ENCODE results near the gene PEAK1.

The PEAK1 gene

DNA sequence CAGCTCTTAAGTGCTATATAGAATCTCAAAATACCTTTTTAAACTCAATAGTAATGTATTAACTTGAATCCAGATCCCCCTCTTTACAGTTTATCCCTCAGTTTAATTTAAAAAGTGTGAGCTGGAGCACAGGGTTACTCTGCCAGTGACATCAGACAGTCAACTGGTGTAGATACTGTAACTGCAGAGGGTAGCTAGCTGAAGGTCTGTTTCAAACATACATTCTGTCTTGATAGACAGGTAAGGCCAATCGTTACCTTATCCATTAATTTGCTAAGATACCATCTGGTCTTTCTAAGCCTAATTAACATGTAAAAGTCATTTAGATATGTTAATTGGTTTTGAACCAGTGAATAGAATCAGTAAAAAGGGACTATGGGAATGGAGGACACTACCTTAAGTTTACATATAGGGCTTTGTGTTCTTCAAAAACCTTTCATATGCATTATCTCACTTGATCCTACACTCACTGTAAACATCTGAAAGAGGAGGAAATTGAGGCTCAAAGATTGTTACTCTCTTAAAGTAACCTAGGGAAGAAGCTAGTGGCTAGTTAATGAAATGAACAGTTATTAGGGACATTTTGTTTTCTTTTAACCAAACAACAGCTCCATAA lies 289.5 kb downstream of the PEAK1 start:
- no peak overlapping the region for H3K27ac ChIP-seq

DNA sequence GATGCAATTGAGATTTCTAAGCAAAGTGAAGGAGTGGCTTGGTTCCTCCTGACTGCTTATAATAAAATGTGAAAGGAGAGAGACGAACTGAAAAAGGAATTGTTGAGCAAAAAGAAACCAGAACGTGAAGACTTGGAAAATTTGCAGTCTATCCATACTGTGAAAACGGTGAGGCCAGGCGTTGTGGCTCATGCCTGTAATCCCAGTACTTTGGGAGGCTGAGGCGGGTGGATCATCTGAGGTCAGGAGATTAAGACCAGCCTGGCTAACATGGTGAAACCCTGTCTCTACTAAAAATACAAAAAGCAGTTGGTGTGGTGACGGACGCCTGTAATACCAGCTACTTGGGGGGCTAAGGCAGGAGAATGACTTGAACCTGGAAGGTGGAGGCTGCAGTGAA lies 292.3 kb downstream of the PEAK1 start:
- H3K27ac ChIP-seq = no peak overlapping the region
- no peaks in the 10 kb centered on the region for H3K9me3 ChIP-seq
- H4K20me1 ChIP-seq = no peaks in the 10 kb centered on the region
- H3K4me3 ChIP-seq = no peak overlapping the region
- H3K4me1 ChIP-seq = 0 out of 2 replicates have a peak, but pooled peaks cover 2% of the 10 kb centered on the region
- no peaks in the 10 kb centered on the region for H3K27me3 ChIP-seq
- H3K9ac ChIP-seq = no peak overlapping the region
- no peaks in the 10 kb centered on the region for H3K36me3 ChIP-seq
- no peak overlapping the region for H3K4me2 ChIP-seq
- TF ChIP-seq Cebpa-rat (IDR thresholded peaks at IDR 0.05) = no peak

More for the DNA sequence above, 289.5 kb downstream of the PEAK1 start:
- no peak for TF ChIP-seq Cebpa-rat (IDR thresholded peaks at IDR 0.05)
- Histone ChIP-seq H3K27me3 (no peaks in the 10 kb centered on the region), H3K9me3 (no peaks in the 10 kb centered on the region), H3K4me1 (no peaks in the 10 kb centered on the region), H3K4me2 (no peak overlapping the region), H3K36me3 (peaks cover 7% of the 10 kb centered on the region; the same call in 1 of the 2 replicates), H3K4me3 (no peak overlapping the region), H3K9ac (no peak overlapping the region), H4K20me1 (no peaks in the 10 kb centered on the region)

DNA sequence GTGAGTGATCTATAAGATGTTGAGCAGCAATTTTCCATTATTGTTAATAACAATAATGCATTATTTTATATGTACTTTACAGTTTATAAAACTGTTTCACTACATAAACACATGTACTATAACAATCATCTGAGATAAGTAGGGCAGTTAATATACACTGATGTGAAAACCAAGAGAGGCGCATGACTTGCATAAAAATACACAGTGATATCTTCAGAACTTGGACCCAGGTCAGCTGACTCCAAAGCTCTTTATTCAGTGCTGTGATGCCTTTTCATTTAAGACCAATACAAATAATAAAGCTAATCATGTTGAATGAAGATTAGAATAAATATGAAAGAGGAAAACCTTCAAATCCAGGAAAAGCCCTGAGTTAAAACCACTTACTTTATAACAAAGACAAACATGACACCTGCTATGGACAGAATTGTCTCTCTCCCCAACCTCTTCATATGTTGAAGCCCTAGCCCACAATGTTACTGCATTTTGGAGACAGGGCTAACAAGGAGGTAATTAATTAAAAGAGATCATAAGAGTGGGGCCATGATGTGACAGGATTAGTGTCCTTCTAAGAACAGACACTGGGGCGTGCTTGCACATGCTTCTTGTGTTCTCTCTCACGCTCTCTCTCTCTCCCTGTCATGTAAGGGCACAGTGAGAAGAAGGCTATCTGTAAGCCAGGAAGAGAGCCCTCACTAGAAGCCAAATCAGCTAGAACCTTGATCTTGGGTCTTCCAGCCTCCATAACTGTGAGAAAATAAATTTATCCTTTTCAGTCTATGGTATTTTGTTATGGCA lies 293.2 kb downstream of the PEAK1 start:
- H3K4me1 ChIP-seq = 0 out of 2 replicates have a peak, but pooled peaks cover 5% of the 10 kb centered on the region
- no peak overlapping the region for H3K9ac ChIP-seq
- H3K4me3 ChIP-seq = no peak overlapping the region
- no peak for TF ChIP-seq Cebpa-rat (IDR thresholded peaks at IDR 0.05)
- no peaks in the 10 kb centered on the region for H3K27me3 ChIP-seq
- no peaks in the 10 kb centered on the region for H3K36me3 ChIP-seq
- H3K27ac ChIP-seq = no peak overlapping the region
- no peak overlapping the region for H3K4me2 ChIP-seq
- H3K9me3 ChIP-seq = no peaks in the 10 kb centered on the region
- no peaks in the 10 kb centered on the region for H4K20me1 ChIP-seq

DNA sequence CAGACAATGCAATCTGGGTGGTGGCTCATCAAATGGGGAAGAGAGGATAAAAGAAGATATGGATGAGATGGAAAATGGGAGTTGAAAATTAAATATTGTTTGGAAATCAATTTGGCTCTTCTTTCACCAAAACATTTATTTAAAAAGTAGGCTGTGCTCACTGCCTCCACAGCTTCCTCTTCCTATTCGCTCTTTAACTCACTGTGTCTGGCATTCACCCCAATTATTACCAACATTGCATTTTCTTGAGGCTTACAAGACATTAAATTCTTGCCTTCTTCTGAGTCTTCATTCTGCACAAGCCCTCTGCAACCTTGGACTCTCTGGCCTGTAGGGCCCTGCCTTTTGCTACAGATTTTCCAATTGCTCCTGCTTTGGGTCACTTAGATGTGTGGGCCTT lies 296.1 kb downstream of the PEAK1 start:
- no peak for TF ChIP-seq Cebpa-rat (IDR thresholded peaks at IDR 0.05)
- Histone ChIP-seq H3K36me3 (no peaks in the 10 kb centered on the region), H3K4me3 (no peak overlapping the region), H3K4me1 (0 out of 2 replicates have a peak, but pooled peaks cover 5% of the 10 kb centered on the region), H3K9me3 (no peaks in the 10 kb centered on the region), H3K9ac (no peak overlapping the region), H3K27me3 (no peaks in the 10 kb centered on the region), H3K27ac (no peak overlapping the region), H3K4me2 (no peak overlapping the region), H4K20me1 (no peaks in the 10 kb centered on the region)

DNA sequence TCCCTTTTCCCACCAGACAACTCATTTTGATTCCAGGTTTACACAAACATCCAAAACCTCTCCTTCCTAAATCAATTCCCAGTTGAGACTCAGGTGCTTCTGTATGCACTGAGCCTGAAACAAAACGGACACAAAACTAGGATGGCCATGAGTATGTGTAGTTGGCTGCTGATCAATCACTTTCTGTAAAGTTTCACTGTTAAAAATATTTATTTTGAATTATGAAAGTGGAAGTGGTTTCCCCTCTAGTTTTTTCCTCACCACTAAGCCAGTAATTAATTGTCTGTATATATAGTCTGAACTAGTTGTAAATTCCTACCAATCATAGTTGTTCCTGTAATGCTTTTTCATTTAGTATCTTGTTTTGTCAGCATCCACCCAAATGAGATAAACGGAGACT lies 297.3 kb downstream of the PEAK1 start:
- no peak overlapping the region for H3K27ac ChIP-seq
- H3K4me2 ChIP-seq = no peak overlapping the region
- no peaks in the 10 kb centered on the region for H3K36me3 ChIP-seq
- H4K20me1 ChIP-seq = no peaks in the 10 kb centered on the region
- no peaks in the 10 kb centered on the region for H3K9me3 ChIP-seq
- H3K4me1 ChIP-seq = 0 out of 2 replicates have a peak, but pooled peaks cover 5% of the 10 kb centered on the region
- H3K9ac ChIP-seq = no peak overlapping the region
- no peaks in the 10 kb centered on the region for H3K27me3 ChIP-seq
- TF ChIP-seq Cebpa-rat (IDR thresholded peaks at IDR 0.05) = no peak
- no peak overlapping the region for H3K4me3 ChIP-seq

DNA sequence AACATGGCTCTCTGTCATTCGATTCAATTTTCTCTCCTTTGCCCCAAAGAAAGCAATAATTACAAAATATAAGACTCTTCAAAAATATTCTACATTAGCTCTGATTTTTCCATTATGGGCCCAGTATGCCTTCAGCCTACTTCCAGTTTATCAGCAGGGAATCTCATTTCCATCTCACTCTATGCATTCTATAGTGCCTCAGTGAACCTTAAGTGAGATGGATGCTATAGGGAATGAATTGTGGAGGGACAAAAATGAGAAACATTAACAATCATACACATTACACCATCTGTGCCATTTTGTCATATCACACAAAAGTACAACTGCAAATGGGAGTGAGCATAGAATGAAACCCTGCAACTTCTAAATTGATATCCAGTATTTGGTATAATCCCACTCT lies 298.3 kb downstream of the PEAK1 start:
- H3K4me1 ChIP-seq = 0 out of 2 replicates have a peak, but pooled peaks cover 5% of the 10 kb centered on the region
- no peaks in the 10 kb centered on the region for H3K27me3 ChIP-seq
- H4K20me1 ChIP-seq = no peaks in the 10 kb centered on the region
- H3K4me3 ChIP-seq = no peak overlapping the region
- TF ChIP-seq Cebpa-rat (IDR thresholded peaks at IDR 0.05) = no peak
- no peak overlapping the region for H3K9ac ChIP-seq
- no peaks in the 10 kb centered on the region for H3K36me3 ChIP-seq
- no peak overlapping the region for H3K27ac ChIP-seq
- no peaks in the 10 kb centered on the region for H3K9me3 ChIP-seq
- no peak overlapping the region for H3K4me2 ChIP-seq

DNA sequence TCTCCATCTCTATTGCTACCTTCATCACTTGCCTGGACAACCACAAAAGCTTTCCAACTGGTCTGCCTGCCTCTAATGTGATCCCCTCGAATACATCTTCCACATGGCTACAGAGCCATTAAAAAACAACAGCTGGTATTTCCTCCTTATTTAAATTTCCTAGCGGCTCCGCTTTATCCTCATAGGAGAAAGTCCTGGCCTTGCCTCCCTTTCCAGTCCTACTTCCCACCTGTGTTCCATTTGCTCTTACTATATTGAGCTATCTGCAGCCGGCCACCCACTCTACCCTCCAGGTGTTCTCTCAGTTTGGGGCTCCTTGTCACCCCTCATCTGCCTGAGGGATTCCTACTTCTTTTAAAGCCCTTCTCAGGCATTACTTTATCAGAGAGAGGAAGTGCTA lies 299.3 kb downstream of the PEAK1 start:
- no peaks in the 10 kb centered on the region for H3K36me3 ChIP-seq
- no peaks in the 10 kb centered on the region for H3K9me3 ChIP-seq
- no peaks in the 10 kb centered on the region for H3K27me3 ChIP-seq
- no peak overlapping the region for H3K27ac ChIP-seq
- no peaks in the 10 kb centered on the region for H4K20me1 ChIP-seq
- no peak overlapping the region for H3K9ac ChIP-seq
- H3K4me2 ChIP-seq = no peak overlapping the region
- 0 out of 2 replicates have a peak, but pooled peaks cover 5% of the 10 kb centered on the region for H3K4me1 ChIP-seq
- no peak overlapping the region for H3K4me3 ChIP-seq
- no peak for TF ChIP-seq Cebpa-rat (IDR thresholded peaks at IDR 0.05)

DNA sequence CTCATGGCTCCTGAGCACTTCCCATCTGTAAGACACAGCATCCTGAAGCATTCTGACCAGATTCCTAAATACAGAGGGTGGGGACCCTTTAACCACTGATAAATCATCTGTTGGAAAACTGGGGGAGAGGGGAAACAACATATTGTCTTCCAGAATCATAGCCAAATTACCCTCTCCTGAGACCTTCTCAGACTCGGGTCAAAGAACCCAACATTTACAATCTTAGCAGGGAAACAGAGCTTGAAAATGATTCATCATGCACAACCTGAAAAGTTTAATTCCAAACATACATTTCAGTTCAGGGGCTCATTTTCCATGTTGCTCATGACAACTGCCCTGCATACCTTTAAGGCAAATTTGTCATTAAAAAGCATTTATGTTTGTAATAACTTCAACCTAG lies 300.5 kb downstream of the PEAK1 start:
- Histone ChIP-seq H3K36me3 (no peaks in the 10 kb centered on the region; the same call in 1 of the 2 replicates), H3K4me2 (no peak overlapping the region), H3K9ac (no peak overlapping the region), H3K4me3 (no peak overlapping the region), H3K27me3 (no peaks in the 10 kb centered on the region), H4K20me1 (no peaks in the 10 kb centered on the region), H3K9me3 (no peaks in the 10 kb centered on the region), H3K4me1 (0 out of 2 replicates have a peak, but pooled peaks cover 5% of the 10 kb centered on the region), H3K27ac (no peak overlapping the region)
- no peak for TF ChIP-seq Cebpa-rat (IDR thresholded peaks at IDR 0.05)

DNA sequence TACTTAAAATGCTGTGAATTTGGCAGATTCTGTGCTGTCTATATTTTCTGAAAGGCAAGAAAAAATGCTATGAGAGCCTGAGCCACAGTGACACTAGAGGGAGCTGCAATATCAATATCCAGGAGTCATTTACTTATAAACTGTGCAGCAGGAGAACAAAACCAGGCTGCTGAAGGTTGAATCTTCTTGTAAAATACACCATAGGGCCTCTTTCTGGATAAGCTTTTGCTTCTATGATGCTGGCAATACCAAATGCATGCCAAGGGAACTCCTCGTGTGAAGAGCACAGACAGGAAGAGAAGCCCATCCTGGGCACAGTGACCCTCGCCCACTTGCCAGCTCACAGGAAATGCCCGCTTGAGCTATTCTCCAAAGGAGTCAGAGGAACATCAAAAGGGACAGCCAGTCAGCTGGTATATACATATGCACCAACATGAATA lies 301.0 kb downstream of the PEAK1 start:
- Histone ChIP-seq H3K4me1 (0 out of 2 replicates have a peak, but pooled peaks cover 5% of the 10 kb centered on the region), H3K4me2 (peak overlapping the region; percentile 13; the same call in 1 of the 2 replicates), H3K4me3 (no peak overlapping the region), H3K9me3 (no peaks in the 10 kb centered on the region), H3K36me3 (no peaks in the 10 kb centered on the region; the same call in 1 of the 2 replicates), H4K20me1 (no peaks in the 10 kb centered on the region), H3K27ac (no peak overlapping the region), H3K9ac (no peak overlapping the region), H3K27me3 (no peaks in the 10 kb centered on the region)
- no peak for TF ChIP-seq Cebpa-rat (IDR thresholded peaks at IDR 0.05)

DNA sequence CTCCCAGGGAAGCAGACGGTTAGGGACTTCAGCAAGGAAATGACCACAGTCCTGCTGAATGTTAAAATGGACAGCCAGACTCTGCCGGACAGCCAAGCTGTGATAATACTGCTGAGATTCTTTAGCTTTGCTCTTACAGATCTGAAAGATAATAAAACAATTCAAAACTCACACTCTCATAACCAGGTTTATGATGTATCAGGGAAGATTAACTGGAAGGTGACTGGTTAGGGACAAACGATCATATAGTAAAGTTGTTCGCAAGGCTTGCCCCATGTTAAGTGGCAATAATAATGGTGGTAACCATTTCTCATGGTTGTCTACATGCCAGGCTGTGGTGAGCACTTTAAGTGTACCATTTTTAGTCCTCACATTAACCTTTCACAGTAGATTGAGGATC lies 304.7 kb downstream of the PEAK1 start:
- no peaks in the 10 kb centered on the region for H4K20me1 ChIP-seq
- no peak for TF ChIP-seq Cebpa-rat (IDR thresholded peaks at IDR 0.05)
- H3K9me3 ChIP-seq = no peaks in the 10 kb centered on the region
- no peak overlapping the region for H3K4me3 ChIP-seq
- H3K36me3 ChIP-seq = no peaks in the 10 kb centered on the region; the same call in 1 of the 2 replicates
- no peak overlapping the region for H3K9ac ChIP-seq
- no peak overlapping the region for H3K4me2 ChIP-seq
- H3K4me1 ChIP-seq = peaks cover 10% of the 10 kb centered on the region
- H3K27ac ChIP-seq = no peak overlapping the region
- no peaks in the 10 kb centered on the region for H3K27me3 ChIP-seq

Measured in BLaER1 (cell line).